AG20443 (cell line): ENCODE measurements around the gene TMEM14C.

ENCODE experiments used
- DNase-seq: peaks from one replicate; pipeline ENCODE4 v3.0.0; 2012; ENCODE audit warnings: low spot score, mixed read lengths

TMEM14C gene

DNA sequence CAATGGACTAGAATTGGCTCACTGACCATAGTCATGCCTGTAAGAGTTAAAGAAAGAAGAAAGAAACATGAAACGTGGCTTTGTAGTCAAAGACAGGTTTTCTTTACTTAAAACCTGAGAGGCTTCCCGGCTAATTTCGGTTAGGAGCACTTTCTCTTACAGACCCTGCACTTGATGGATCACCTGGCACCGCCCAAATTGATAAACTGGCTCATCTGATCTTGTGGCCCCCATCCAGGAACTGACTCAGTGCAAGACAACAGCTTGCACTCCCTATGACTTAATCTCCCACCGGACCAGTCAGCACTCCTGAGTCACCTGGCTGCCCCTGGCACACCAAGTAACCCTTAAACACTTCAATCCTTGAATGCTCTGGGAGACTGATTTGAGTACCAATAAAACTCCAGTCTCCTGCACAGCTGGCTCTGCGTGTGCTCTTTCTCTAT is 37.0 kb downstream of the TMEM14C start:
- peak; percentile 41 for DNase-seq

DNA sequence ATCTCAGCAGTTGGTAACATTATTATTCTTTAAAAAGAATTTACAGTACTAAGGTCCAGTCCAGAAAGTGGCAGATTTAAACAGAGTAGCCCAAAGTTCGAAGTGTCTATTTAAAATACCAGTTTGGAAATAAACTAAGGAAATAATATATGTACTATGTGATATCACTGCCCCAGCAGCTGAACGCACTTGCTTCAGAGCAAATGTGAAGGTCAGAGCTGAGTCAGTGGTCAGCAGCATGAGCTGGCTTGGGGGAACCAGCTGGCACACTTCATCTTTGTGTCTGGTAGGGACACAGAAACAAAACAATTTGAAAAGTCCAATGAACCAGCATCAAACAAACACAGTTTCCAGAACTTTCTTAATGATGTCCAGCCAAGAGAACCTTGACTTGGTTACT is 40.1 kb downstream of the TMEM14C start:
- DNase-seq: no peak

GRCh38 chr6:10769419-10769818 is 46.5 kb downstream of the TMEM14C start:
- no peak for DNase-seq

- DNase-seq: no peak
These were observed 48.6 kb downstream of the TMEM14C start for GRCh38 chr6:10771371-10771894.

DNA sequence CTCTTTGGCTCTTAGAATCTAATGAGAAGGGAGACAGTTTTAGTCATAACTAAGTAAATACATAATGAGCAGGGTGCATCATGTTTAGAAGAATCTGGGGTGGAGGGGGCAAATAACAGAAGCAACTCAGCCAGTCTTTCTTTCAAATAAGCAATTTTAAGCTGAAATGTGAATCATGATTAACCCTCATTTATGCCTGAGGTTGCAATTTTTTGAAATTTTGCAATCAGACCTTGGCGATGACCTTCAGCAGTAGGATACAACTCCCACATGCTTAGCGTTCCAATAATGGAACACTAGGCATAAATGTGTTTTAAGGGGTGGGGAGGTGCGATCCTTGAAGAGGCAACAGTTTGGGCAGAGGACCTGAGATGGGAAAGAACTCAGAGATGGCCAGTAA is 55.4 kb downstream of the TMEM14C start:
- DNase-seq: no peak

DNA sequence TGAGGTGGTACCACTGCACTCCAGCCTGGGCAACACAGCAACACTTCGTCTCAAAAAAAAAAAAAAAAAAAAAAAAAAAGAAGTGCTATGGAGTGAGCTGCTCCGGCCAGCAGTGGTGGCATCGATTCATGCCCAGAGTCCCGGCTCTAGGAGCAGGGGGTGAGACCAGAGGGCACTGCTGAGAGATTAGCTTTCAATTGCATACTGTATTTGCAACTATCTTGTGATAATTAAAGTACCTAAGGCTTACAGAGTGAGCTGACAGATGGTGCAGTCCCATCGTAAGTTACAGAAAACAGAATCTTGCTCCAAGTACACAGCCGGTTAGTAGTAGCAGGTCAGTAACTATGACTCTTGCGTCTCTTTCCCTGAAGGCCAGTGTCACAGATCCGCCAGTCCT is 56.2 kb downstream of the TMEM14C start:
- DNase-seq: no peak
